GM18517 (cell line): ENCODE results near the gene UNC13A.
"Not testable (repeated sequence)": the region's sequence is repeated elsewhere in the genome, so short reads cannot be mapped to it uniquely, and the experiment has no call there.

Experiments
- ATAC-seq: cut with Tn5 transposase; IDR thresholded peaks from one replicate; pipeline ENCODE4 v1.9.1; 2021; ENCODE audit warnings: mild to moderate bottlenecking, moderate library complexity; ENCODE audit not compliant: unreplicated experiment

The UNC13A gene

GRCh38 chr19:17576758-17577456 is 111.2 kb downstream of the UNC13A start:
- ATAC-seq, result no peak

DNA sequence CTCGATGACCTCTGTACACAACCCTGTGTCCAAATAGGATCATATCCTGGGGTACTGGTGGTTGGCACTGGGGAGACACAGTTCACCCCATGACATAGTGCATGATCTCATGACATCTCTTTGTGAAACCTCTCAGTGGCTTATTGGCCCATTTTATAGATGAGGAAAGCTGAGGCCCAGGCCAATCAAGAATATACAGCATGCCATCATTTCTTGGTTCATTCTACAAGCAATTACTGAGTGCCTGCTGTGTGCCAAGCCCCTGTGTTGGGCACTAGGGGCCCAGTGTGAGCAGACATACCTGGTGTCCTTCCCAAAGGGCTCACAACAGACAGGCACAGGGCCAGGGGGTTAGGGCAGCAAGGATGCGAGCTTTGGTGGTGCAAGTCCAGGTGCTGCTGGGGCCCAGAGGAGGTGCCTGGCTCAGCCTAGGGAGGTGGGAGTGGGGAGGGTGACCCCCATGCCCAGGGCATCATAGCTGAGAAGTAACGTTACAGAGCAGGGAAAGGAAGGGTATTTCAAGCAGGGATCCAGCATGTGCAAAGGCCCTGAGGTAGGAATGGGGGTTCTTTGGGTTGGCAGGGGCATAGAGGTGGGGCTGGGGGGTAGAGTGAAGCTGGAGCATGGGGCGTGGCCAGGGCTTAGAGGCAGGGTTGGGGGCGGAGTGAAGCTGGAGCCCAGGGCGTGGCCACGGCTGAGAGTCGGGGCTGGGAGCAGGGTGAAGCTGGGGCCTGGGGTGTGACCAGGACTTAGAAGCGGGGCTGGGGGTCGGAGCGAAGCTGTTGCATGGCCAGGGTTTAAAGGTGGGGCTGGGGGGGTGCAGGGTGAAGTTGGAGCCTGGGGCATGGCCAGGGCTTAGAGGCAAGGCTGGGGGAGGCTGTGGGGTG is 112.0 kb downstream of the UNC13A start:
- ATAC-seq, result no peak

DNA sequence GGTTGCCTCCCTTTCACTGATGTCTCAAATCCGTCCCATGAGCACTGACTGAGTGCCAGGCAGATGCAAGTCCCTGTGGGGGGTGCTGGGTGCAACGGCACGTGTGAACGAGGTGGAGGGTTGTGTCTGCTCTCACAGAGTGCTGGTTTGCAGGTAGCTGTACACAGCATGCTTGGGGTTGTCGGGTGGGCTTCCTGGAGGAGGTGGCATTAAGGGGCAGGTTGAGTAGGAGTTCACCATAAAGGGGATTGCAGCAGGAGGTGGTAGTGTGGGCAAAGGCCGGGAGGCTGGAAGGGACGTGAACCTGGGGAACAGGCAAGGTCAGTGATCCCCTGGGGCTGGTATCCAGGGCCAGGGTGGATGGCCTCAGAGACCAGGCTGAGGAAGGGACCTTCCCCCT is 115.5 kb downstream of the UNC13A start:
- ATAC-seq, result no peak

DNA sequence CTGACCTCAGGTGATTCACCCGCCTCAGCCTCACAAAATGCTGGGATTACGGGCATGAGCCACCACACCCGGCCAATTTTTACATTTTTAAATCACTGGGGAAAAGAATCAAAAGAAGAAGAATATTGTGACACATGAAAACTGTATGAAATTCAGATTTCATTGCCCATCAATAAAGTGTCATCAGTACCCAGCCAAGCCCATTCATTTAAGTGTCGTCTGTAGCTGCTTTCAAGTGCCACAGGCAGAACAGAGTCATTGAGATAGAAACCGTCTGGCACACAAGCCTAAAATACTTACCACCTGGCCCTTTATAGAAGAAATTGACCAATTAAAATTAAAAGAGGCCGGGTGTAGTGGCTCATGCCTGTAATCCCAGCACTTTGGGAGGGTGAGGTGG is 117.4 kb downstream of the UNC13A start:
- ATAC-seq, result no peak

DNA sequence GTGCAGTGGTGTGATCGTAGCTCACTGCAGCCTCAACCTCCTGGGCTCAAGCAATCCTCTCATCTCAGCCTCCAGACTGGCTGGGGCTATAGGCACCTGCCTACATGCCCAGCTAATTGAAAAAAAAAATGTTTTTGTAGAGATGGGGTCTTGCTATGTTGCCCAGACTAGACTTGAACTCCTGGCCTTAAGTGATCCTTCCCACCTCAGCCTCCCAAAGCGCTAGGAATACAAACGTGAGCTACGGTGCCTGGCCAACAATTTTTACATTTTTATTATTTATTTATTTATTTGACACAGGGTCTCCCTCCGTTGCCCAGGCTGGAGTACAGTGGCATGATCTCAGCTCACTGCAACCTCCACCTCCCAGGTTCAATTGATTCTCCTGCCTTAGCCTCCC is 117.9 kb downstream of the UNC13A start:
- not testable (repeated sequence) for ATAC-seq

DNA sequence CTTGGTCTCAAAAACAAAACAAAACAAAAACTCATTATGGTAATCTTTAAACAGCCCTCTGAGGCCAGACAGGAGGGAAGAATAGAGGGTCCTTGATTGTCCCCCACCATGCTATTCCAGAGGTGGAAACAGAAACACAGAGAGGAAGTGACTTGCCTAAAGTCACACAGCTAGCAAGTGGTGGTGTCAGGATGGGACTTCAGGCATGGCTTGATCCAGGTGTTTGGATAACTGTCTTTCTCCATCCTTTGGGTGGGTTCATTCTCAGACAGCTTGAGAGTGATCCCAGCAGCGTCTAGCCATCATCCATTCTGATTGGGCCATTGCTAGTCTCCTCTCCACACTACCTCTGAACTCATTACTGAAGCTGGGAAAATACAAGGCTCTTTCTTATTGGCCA is 120.2 kb downstream of the UNC13A start:
- no peak for ATAC-seq

- ATAC-seq, result no peak
Measured at GRCh38 chr19:17565611-17566010, 122.5 kb downstream of the UNC13A start.

DNA sequence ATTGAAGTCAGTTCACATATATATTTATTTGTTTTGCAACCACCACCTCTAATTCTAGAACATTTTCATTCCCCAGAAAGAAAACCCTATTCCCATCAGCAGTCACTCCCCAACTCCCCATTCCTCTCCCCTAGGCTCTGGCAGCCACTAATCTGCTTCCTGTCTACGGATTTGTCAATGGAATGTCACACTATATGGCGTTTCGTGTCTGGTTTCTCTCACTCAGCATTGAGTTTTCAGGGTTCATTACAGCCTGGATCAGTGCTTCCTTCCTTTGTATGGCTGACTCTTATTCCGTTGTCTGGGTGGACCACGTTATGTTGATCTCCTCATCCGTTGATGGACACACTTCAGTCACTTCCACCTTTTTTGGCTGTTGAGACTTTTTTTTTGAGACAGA is 123.4 kb downstream of the UNC13A start:
- no peak for ATAC-seq

- ATAC-seq, result no peak
Measured at GRCh38 chr19:17562561-17562960, 125.6 kb downstream of the UNC13A start.

- ATAC-seq, result no peak
Measured at GRCh38 chr19:17562097-17562496, 126.1 kb downstream of the UNC13A start.

- ATAC-seq, result no peak
Measured at GRCh38 chr19:17560205-17560595, 128.0 kb downstream of the UNC13A start.

- no peak for ATAC-seq
Measured at GRCh38 chr19:17557466-17557865, 130.7 kb downstream of the UNC13A start.

GRCh38 chr19:17556995-17557394 is 131.2 kb downstream of the UNC13A start:
- ATAC-seq, result no peak

DNA sequence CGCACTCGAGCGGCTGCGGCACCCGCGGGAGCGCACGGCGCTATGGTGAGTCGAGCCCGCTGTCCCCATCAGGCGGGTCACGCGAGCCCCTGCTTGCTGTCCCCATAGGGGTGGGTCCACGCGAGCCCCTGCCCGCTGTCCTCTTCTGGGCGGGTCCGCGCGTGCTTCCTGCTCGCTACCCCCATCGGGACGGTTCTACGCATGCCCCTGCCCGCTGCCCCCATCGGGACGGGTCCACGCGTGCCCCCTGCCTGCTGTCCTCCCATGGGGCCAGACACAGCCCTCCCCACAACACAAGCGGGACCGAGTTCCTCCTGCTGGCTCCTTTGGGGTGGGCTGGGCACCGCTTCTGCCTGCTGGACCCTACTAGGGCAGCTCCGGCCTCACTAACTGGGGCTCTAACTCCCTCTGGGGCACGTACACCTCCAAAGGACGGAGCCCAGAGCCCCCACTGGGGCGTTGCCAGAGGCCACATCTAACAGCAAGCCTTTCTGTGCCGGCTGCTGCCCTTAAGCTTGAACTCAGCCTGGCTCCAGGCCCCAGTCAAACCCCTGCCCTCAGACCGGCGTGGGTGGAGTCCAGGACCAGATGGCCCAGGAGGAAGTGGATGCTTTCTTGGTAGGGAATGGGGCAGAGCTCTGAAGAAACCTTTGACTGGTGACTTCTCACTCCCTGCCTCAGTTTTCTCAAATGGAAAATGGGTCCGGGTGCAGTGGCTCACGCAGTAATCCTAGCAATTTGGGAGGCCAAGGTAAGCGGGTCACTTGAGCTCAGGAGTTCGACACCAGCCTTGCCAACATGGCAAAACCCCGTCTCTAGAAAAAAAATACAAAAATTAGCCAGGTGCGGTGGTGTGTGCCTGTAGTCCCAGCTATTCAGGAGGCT is 132.0 kb downstream of the UNC13A start:
- peak; percentile 38 for ATAC-seq

- peak; percentile 67 for ATAC-seq
Measured at GRCh38 chr19:17555480-17555928, 132.7 kb downstream of the UNC13A start, which contains the start of gene COLGALT1. Gene COLGALT1 (plus strand): TSS chr19:17555649. CDS start chr19:17555714, 65 bp downstream.

DNA sequence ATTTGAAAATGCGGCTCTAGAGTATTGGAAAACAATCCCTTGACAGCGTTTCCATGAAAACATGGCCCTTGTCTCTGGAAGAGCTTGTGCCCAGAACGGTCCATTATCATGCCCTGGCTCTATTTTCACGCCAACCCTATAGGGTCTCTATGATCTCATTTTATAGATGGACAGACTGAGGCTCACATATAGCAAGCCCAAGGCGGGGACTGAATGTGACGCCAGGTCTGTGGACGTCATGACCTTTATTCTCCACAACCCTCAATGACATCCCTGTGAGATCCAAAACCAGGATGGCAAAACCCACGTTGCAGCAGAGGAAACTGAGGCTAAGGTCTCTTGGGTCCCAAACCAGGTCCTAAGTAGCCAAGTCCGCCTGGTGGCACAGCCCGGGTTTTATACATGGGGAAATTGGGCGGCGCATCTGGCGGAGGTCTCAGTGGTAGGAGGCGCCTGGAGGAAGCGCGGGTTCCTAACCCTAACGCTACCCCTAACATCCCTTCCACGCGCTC is 133.1 kb downstream of the UNC13A start:
- no peak for ATAC-seq

DNA sequence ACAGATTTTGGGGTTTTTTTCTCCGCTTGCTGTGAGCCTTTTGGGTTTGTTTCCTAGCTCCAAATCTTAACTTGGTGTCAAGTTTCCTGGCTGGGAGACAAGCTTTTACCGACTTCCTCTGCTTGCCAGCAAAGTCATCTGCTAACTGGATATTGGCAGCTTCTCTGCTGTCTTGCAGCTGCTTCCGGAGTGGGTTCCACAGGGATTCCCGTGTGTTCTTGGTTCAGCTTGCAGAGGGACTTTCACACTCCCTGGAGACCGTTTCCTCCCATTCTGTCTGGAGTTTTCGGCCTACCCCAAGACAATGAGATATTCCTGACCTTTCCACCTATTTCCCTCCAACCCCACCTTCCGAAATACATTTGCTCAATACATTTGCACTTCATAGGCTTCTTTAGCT is 134.9 kb downstream of the UNC13A start:
- no peak for ATAC-seq

DNA sequence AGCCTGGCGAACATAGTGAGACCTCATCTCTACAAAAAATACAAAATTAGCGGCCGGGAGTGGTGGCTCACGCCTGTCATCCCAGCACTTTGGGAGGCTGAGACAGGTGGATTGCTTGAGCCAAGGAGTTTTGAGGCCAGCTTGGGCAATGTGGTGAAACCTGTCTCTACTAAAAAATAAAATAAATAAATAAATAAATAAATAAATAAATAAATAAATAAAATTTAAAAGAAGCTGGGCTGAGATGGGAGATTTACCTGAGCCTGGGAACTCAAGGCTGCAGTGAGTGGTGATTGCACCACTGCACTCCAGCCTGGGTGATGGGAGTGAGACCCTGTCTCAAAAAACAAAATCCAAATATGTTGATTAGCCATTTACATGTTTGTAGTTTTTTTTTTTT is 135.4 kb downstream of the UNC13A start:
- not testable (repeated sequence) for ATAC-seq
